Frontal cortex (tissue), 4 donors: Measurements from ENCODE around the gene ATP2A3. TPM values are rescaled to one million over a fixed set of nuclear protein-coding genes. Genes with fewer than 3 reads are reported as not detected.
"Not testable (repeated sequence)": the region's sequence is repeated elsewhere in the genome, so short reads cannot be mapped to it uniquely, and the experiment has no call there.

Experiments used
- DNase-seq, 2 donors: peaks; one replicate each; pipeline ENCODE4 v3.0.0; 2012; ENCODE audit warnings: low spot score in 2 of 2
- FAIRE-seq: peaks from 2 replicates; lab custom pipeline; 2012; peaks lifted over from hg19 to GRCh38; lab: Jason Lieb, UNC
- total RNA-seq: library from RNA; depleted of rRNA; stranded (reverse); fragments of >200 nt; gene quantifications from one replicate; pipeline ENCODE4 v1.2.3, GENCODE V29; 2014
- donor health status: control.
- donor health status: control.
- donor health status: control.

The ATP2A3 gene
- total RNA-seq, 1 donor from 2014 or later = 2.4 TPM

- DNase-seq (no peak), FAIRE-seq (no peak)
These were observed 29.4 kb upstream of the ATP2A3 start for GRCh38 chr17:3993493-3994220.

- FAIRE-seq (no peak), DNase-seq (no peak)
These were observed 28.1 kb upstream of the ATP2A3 start for GRCh38 chr17:3992370-3992769.

- DNase-seq, FAIRE-seq: not testable (repeated sequence)
These were observed 27.5 kb upstream of the ATP2A3 start for GRCh38 chr17:3991699-3992098.

DNA sequence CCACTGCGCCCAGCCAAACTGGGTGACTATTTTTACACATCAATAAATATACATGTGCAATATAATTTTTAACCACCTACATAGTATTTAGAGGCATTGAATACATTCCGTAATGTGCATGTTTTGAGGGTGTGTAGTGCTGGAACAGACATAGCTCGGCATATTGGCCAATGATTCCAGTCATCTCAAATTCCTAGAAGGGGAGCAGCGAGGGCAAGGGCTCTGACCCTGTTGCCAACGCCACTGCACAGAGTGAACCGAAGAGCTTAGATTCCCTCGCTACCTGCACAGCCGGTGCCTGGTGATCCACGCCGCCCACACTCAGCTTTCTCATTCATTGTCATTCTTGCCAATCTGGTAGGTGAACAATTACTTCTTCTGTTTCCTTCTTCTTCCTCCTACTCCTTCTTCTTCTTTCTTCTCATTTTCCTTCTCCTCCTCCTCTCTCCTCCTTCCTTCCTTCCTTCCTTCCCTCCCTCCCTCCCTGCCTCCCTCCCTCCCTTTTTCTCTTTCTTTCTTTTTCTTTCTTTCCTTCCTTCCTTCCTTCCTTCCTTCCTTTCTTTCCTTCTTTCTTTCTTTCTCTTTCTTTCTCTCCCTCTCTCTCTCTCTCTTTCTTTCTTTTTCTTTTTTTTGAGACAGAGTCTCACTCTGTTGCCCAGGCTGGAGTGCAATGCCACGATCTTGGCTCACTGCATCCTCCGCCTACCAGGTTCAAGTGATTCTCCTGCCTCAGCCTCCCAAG, 26.3 kb upstream of the ATP2A3 start:
- DNase-seq (no peak), FAIRE-seq (no peak)

- no peak for DNase-seq
These were observed 25.0 kb upstream of the ATP2A3 start for GRCh38 chr17:3989041-3989886.

DNA sequence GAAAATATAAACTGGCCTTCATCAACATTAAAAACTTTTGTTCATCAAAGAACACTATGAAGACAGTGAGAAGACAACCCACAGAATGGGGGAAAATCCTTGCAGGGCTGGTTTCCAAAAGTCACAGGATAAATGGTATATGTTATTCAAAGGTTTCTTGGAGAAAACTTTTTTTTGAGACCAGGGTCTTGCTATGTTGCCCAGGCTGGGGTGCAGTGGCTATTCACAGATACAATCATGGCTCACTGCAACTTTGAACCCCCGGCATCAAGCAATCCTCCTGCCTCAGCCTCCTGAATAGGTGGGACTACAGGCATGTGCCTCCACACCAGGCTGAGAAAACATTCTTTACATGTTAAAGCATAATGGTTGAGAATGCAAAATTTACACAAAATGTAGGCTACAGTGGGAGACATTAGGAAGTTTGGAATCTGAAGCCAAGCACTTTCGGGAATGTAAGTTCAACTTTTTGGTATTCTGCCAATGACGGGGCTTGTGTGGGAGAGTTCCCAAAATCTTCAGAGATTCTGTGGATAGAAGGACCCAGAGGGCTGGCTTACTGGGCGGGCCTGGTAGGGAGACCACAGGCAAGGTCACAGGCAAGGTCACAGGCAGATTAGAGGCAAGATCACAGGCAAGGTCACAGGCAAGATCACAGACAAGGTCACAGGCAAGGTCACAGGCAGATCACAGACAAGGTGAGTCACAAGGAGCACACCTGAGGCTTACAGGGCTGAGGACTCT, 24.2 kb upstream of the ATP2A3 start:
- FAIRE-seq (no peak), DNase-seq (no peak)

More at GRCh38 chr17:3989041-3989886, 25.0 kb upstream of the ATP2A3 start:
- FAIRE-seq = no peak

GRCh38 chr17:3986939-3987335, 22.7 kb upstream of the ATP2A3 start:
- DNase-seq (no peak), FAIRE-seq (no peak)

DNA sequence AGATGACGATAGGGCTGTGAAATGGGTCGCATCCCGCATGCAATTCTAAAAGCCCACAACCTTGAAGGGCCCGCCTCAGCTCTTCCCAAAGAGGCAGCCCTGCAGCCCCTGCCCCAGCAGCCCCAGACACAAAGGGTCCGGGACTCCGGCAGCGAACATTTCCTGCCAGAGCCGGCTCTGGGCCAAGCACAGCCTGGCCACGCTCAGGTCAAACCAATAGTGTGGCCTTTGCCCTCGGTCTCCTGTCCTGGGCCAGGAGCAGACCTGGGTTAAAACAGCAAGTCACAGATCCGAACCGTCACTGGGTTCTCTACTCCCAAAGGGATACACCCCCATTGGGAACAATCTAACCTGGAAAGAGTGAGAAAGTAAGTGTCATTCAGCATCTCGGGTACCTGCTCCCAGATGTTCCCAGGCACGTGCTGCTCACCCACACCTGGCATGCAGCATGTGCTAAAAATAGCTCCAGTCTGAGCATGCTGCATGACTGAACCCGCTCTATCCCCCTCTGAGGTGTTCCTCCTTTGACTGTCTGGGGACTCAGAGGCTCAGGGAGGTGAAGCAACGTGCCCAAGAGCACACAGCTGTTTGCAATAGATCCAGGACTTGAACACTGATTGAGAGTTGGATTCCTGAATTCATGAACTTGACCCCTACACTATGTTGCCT, 22.2 kb upstream of the ATP2A3 start:
- FAIRE-seq = no peak
- DNase-seq = no peak

- DNase-seq (no peak), FAIRE-seq (no peak)
These were observed 21.6 kb upstream of the ATP2A3 start for GRCh38 chr17:3985846-3986245.

- DNase-seq (no peak), FAIRE-seq (no peak)
These were observed 19.6 kb upstream of the ATP2A3 start for GRCh38 chr17:3983606-3984484.

- FAIRE-seq (no peak), DNase-seq (no peak)
These were observed 18.3 kb upstream of the ATP2A3 start for GRCh38 chr17:3982541-3983017.

GRCh38 chr17:3982113-3982512, 17.9 kb upstream of the ATP2A3 start:
- DNase-seq (no peak), FAIRE-seq (no peak)

DNA sequence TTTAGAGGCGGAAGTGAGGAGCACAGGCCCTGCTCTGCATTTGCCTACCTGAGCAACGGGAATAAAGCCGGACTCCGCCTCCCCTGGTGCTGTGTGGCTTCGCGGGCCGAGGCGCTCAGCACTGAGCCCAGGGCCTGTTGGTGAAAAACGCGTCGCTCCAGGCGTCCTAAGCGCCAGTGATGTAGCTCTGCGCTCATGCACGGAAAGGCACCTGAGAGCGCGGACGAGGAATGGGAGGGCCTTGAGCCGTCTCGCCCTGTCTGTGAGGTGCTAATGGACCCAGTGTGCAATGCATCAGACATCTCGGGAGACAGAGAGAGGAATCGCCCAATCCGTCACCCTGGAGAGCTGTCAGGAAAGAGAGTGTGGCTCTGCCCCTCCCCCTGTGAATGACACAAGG, 17.2 kb upstream of the ATP2A3 start:
- no peak for FAIRE-seq
- no peak for DNase-seq

DNA sequence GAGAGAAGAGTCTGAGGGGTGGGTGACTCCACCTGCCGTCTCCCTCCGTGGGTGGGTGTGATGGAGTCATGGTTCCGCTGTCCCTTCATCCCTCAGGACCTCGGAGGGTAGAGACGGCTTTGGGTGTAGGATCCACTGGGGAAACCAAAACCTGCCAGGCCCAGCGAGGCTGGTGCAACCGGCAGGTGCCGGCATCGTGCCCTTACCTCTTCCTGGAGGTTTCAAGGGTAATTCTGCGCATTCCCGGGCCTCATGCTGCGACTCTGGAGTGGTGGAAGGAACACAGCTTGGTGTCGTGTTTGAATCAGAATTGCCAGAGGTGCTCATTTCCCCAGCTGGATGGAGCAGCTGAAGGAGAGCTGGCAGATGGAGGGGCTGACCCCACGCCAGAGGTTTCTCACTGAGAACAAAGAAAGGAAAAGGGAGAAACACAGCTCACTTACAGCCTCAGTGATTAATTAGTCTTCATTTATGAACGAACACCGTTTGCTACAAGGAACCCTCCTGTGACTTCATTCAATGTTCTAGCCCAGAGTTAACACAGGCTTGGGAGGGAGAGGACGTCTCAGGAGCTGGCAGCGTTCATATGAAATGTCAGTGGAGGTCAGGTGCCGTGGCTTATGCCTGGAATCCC, 16.3 kb upstream of the ATP2A3 start:
- FAIRE-seq (no peak), DNase-seq (no peak)

GRCh38 chr17:3979290-3979611, 15.0 kb upstream of the ATP2A3 start:
- FAIRE-seq (no peak), DNase-seq (no peak)

DNA sequence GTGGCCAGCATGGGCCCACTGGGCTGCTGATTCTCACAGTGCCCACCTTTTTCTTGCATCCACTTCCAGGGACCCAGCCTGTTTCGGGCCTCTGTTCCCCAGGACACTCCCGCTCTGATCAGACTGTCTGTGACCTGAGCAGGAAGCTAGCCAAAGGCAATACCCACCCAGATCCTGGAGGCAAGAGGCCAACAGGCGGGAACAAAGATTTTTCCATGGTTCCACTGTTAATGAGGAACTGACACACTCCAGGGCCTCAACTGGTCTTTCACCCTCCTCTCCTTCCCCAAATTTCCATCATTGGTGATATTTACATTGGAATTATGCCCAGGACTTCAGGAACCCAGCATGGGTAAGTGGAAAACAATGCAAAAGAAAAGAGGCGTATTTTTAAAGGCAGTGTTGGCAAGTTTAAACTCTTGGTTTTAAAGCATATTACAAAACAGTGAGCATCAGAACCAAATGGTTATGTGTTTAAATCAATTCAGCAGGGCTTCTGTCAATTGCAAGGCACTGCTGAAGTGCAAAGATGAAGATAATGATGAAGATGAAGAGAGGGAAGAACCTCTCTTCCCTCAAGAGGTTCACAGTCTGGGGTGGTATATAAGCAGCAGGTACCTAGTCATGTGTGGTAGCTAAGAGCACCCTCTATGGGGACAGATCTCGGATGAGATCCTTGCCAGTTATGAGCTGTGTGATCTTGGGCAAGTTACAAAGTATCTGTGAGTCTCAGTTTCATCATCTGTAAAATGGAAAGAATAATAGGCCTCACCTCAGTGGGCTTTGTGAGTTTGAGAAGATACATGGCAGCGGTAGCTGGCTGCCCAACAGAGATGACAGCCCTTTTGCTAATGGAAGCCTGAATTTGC, 14.4 kb upstream of the ATP2A3 start:
- FAIRE-seq (no peak), DNase-seq (no peak)

DNA sequence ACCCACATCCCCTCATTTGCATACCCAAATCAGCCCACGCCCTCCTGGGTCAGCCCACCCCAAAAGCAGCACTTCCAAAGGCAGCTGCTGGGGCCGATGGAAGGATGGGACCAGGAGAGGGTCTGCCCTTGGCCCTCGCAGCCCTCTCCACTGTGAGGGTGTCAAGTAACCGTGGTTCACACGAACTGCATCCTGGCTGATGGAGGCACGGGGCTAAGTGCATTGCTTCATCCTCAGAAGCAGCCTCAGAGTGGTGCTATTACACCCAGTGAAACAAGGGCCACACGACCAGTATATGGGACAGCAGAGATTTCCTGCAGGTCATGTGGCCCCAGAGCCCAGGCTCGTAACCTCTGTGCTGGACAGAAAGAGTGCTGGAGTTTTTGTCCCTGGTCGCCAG, 13.2 kb upstream of the ATP2A3 start:
- FAIRE-seq (no peak), DNase-seq (no peak)
